DMS53 treated with DMSO at 0.1 percent for 48 hours (cell line): ENCODE data around the gene ZNF217.
"Not testable (repeated sequence)": the region's sequence is repeated elsewhere in the genome, so short reads cannot be mapped to it uniquely, and the experiment has no call there.

Experiments used
- DNase-seq: peaks from one replicate; lab custom pipeline; 2025; ENCODE audit not compliant: unreplicated experiment; lab: John Stamatoyannopoulos, UW

Gene ZNF217

DNA sequence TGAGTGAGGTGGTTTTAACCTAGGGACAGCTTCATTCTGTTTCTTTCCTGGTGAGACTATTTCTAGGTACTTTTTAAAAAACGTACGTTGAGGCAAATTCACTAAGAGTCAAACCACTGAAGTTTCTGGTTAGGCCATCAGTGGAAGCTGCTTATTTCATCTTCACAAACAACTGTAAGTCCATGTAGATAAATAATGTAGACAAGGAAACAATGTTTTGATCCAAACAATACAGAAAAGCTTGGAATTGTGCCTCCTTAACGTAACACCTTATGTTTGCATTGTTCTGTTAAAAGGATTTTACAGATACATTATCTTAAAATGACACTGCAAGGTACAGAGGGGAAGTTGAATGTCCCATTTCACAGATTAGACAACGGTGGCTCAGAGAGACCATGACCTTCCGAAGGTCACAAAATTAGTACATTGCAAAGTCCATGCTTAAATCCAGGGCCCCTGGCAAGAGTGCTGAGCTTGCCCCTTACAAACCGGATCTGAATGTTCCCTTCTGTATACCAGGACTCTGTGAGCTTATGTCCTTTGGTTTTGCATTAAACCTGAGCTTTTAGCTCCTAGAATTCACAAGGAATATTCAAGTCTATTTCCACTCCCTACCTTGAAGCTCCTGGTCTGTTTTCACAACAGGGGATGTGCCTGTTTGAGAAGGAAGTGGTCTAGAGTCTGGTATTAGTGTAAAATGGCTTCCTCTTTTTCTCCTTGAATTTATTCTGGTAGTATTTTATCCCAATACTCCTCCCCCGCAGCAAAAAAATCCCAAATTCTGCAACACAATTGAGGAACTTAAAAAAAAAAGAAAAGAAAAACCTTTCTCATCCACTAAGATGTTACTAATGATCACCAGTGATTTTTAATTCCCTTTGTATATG lies 28.9 kb upstream of the ZNF217 start:
- DNase-seq = no peak

GRCh38 chr20:53621482-53622246 lies 28.0 kb upstream of the ZNF217 start:
- DNase-seq = no peak

DNA sequence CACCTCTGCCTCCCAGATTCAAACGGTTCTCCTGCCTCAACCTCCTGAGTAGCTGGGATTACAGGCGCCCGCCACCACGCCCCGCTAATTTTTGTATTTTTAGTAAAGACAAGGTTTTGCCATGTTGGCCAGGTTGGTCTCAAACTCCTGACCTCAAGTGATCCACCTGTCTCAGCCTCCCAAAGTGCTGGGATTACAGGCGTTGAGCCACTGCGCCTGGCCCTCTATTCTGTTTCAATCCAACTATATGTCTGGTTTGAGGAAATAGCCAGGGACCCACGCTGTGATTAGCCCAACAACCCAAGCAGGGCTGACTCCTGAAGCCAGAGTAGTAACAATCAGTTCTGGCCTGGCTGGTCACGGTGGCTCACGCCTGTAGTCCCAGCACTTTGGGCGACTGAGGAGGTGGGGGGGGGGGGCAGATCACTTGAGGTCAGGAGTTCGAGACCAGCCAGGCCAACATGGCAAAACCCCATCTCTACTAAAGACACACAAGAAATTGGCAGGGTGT lies 24.9 kb upstream of the ZNF217 start:
- DNase-seq = not testable (repeated sequence)

DNA sequence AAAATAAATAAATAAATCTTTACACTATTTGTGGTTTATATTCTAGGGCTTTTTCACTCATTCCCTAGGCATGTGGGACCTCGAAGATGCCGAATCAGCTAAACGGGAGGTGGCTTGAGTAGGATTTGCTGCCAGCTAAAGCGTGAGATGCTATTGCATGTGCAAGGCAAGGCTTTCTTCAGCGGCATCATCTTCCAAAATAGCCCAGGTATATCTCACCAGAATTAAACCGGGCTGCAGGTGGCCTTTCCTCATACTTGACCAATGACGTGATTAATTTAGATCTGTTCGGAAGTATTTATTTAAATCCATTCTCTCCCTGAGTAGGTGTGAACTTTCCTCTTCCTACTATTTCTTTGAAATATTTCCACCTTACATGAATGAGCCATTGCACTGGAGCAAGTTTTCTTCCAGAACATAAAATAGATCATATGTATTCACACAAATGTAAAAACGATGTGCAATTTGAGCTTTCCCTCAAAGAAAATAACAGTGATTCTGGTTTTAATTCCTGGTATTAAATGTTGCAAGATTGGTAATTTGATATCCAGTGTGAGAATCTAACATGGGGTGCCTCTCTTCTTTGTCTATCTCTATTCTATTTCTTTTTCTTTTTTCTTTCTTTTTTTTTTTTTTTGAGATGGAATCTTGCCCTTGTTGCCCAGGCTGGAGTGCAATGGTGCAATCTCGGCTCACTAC lies 24.3 kb upstream of the ZNF217 start:
- no peak for DNase-seq

DNA sequence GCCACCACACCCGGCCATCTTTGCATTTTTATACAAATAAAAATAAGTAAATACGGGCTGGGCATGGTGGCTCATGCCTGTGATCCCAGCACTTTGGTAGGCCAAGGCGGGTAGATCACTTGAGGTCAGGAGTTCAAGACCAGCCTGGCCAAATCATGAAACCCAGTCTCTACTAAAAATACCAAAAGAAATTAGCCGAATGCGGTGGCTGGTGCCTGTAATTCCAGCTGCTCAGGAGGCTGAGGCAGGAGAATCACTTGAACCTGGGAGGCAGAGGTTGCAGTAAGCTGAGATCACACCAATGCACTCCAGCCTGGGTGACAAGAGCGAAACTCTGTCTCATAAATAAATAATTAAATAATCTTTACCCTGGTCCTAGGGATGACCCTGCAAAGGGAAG lies 22.9 kb upstream of the ZNF217 start:
- not testable (repeated sequence) for DNase-seq

- no peak for DNase-seq
Measured at GRCh38 chr20:53613748-53614147, 20.1 kb upstream of the ZNF217 start.

DNA sequence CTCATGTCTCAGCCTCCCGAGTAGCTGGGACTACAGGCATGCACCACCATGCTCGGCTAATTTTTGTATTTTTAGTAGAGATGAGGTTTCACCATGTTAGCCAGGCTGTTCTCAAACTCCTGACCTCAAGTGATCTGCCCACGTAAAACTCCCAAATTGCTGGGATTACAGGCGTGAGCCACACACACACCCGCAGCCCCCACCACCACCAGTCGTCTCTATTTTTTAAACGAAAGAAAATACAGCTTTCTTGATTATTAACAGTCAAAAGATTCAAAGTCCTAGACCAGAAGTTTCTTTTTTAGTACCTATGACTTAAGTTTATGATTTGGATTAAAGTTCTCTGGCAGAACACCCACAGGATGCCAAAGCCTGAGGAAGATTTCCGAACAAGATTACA lies 18.6 kb upstream of the ZNF217 start:
- not testable (repeated sequence) for DNase-seq

DNA sequence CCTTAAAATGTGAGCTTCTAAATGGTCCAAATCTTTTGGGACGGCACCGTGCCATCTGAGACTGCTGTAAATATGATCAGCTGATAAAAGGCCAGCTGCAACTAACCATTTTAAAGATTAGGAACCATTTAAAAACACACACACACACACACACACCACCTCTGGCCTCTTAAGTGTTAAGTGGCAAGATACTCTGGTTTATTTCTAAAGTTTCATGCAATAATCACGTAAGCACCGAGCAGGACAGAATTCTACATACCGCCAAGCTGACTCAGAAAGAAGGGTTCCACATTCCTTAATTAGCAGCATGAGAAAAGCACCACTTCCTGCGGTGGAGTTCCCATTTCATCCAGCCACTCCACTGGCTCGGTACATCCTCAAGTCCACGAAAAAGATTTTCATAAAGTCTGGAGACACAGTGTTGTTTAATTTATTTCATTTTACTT lies 17.8 kb upstream of the ZNF217 start:
- DNase-seq = no peak

- DNase-seq = peak; percentile 94
Measured at GRCh38 chr20:53609491-53610445, 16.1 kb upstream of the ZNF217 start.

DNA sequence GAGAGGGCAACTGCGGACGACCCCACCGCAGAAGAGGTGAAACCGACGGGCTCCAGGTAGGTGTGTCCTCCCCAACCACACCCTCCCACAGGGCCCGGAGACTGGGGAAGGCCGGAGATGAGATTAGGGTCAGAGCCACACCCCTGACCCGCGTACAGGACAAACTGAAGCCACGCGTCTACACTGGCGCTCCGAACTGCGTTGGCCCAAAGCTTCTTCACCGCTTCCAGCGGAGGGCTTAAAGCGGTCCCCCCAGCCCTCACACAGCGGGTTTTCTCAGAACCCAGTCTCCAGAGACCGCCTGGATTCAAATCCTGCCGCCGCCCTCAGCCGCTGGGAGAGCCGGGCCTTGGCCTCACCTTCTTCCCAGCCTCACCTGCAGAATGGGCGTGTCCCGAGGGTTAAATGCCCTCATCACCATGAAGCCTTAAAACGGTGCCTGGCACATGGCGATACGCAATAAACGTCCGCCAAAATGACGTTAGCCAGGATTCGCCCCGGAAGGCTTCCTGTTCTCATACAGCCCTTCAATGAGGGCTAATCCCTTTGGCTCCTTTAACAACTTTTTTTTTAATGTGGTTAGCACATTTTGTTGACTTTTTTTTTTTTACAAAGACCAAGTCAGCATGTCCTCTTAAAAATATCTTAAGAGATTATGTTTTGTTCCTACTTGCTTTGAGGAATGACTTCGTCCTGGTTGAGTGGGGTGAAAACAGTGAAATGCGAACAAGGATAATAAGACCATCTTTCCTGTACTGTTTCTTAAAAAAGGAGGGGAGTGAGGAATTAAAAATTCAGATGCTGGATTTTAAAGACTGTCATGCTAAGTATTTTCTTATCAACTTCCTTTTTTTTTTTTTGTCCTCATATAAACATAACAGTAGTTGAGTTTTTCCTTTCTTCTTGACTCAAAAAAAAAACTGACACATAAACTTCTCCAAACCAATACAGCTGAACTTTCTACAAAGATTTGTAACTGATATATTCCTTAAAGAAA lies 15.1 kb upstream of the ZNF217 start:
- no peak for DNase-seq

- DNase-seq = no peak
Measured at GRCh38 chr20:53608071-53608455, 14.4 kb upstream of the ZNF217 start.

DNA sequence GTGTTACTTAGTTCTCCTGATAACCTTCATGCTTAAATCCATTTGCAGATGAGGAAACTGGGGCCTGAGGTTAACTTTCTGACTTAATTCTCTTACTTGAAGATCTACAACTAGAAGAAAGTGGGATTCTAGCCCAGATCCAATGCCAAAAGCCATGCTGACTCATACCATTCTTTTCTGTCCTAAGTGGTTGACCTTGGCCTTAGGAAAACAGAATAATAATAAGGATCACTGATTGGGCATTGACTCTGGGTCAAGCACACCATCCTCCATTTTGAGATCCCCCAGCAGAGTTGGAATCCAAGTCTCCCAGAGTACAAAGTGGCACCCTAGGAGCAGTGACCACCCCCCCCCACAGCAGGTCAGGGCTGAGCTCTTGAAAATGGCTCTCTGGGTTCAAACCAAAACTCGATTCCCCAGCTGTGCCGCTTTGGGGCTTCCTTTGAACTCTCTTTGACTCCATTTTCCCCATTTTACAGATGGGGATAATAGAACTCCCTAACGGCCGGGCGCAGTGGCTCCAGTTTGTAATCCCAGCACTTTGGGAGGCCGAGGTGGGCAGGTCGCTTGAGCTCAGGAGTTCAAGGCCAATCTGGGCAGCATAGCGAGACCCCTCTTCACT lies 12.8 kb upstream of the ZNF217 start:
- no peak for DNase-seq

GRCh38 chr20:53605401-53605800 lies 11.8 kb upstream of the ZNF217 start:
- not testable (repeated sequence) for DNase-seq

- not testable (repeated sequence) for DNase-seq
Measured at GRCh38 chr20:53604846-53605245, 11.2 kb upstream of the ZNF217 start.

GRCh38 chr20:53602661-53603060 lies 9.0 kb upstream of the ZNF217 start:
- no peak for DNase-seq

- DNase-seq = no peak
Measured at GRCh38 chr20:53599910-53600632, 6.4 kb upstream of the ZNF217 start.

DNA sequence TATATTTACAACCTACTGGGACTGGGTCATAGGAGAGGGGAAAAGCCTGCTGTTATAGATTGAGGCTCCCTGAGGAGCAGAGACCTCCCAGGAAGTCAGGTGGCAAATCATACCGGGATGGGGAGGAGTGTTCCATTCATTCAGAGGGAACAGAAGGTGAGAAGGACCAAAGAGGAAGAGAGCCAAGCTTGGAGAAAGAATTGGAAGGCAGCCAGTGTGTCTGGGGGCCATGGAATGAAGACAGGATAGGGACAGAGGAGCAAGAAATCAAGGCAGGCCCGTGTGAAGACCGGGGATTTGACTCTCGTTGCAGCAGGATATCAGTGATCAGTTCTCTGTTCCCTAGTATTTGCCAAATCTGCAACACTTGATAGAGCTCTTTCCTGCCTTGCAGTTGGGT lies 5.7 kb upstream of the ZNF217 start:
- no peak for DNase-seq

DNA sequence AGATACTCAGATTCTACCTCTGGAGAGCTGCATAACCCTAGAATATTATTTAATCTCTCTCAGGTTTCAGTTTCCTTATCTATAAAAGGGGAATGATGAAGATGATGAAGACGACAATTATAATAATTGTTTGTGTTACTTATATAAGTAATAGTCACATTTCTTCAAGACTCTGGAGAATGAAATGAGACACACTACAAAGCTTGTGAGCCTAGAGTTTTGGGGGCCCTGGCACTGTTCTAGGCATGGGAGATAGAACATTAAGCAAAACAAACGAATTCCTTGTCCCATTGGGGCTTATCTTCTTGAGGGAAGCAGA lies 5.4 kb upstream of the ZNF217 start:
- DNase-seq = no peak
